Measurements from ENCODE around the gene POSTN.
A peak's percentile ranks its signal among the peaks of the same experiment; 100 is the strongest.
"Not testable (repeated sequence)": the region's sequence is repeated elsewhere in the genome, so short reads cannot be mapped to it uniquely, and the experiment has no call there.

POSTN gene

GRCh38 chr13:37597477-37598025 is 1.0 kb downstream of the POSTN start:
- peak; percentile 5 for DNase-seq (ENCODE audit: low spot score)

- no peak for DNase-seq (ENCODE audit: low spot score)
These were observed 1.8 kb downstream of the POSTN start for GRCh38 chr13:37596805-37597204.

- DNase-seq (ENCODE audit: low spot score), result peak; percentile 28
These were observed 3.4 kb downstream of the POSTN start for GRCh38 chr13:37595162-37595561.

DNA sequence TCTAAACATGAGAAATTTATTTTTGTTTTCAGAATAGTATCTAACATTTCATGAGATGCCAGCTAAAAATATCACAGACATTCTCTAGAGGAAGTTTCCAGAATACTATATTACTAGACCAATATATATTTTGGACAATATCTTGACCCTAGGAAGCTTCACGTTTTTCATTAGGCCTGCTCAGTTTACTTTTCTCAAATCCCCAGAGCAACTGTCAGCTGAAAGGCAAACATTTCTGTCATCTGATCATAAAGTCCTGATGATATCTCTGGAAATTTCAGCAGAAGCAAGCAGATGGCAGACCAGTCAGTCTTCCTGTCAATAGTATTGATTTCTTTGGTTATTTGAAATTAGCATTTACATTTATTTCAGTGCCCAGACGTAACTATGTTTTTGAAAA is 4.0 kb downstream of the POSTN start:
- no peak for DNase-seq (ENCODE audit: low spot score)

DNA sequence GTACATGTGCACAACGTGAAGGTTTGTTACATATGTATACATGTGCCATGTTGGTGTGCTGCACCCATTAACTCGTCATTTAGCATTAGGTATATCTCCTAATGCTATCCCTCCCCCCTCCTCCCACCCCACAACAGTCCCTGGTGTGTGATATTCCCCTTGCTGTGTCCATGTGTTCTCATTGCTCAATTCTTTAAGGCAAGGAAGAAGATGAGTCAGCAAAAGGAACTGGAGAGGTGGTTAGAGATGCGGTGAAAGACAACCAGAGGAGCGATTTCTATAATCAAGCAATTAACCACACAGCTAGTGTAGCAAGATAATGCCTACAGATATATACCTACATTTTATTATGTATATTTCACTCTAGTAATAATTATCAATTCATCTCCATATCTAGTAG is 9.2 kb downstream of the POSTN start:
- DNase-seq (ENCODE audit: low spot score), result not testable (repeated sequence)

DNA sequence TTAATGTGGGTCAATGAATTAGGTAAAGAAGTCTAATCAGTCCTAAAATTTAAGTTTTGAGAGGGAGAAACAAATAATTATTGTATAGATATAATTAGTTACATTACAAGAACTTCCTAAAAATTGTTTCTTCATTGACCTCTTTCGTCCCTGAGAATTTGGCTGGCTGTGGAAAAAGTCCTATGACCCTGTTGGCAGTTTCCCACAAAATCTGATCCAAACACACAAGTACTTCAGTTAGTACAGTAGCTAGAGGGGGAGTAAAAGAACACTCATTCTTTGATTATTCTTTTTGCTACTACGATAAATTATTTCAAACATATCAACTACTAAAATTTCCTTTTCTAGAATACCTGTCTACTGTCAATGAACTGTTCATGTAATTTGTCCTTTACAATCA is 11.3 kb downstream of the POSTN start:
- no peak for DNase-seq (ENCODE audit: low spot score)

GRCh38 chr13:37586164-37586563 is 12.4 kb downstream of the POSTN start:
- no peak for DNase-seq (ENCODE audit: low spot score)

DNA sequence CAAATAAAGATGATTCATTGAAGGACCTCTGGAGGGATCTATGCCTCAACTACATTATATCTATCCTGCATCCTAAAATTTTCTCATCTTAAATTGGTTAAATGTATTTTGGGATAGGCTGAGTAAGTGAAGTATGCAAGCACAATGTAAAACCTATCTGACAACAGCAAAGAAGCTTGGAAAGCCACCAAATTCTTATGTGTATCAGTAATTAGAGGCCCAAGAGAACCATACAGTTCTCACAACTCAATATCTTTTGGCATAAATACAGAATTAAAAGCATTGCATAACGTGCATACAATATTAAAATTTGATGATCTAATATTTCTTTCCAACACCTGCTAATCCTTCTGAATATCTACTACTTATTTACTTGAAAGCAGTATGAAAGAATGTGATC is 13.0 kb downstream of the POSTN start:
- no peak for DNase-seq (ENCODE audit: low spot score)

GRCh38 chr13:37576601-37577000 is 22.0 kb downstream of the POSTN start:
- peak; percentile 4 for DNase-seq (ENCODE audit: low spot score)

DNA sequence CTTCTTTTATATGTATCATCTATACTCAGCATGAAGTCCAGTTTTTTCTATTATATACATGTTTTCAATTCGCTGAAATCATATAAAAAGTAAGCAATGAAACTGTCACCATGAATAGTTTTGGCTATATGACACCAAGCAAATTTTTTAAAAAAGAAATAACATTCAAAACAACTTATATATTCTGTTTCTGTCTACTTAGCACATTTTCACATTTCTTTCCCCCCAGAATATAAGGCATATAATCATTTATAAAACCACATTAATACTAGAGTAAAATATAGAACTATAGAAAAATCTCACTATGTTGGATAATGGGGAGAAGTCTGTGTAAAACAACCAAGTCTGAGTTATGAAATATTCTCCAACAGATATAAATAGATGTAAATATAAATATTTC is 33.1 kb downstream of the POSTN start:
- no peak for DNase-seq (ENCODE audit: low spot score)

- peak; percentile 12 for DNase-seq (ENCODE audit: low spot score)
These were observed 37.5 kb downstream of the POSTN start for GRCh38 chr13:37561031-37561430.

DNA sequence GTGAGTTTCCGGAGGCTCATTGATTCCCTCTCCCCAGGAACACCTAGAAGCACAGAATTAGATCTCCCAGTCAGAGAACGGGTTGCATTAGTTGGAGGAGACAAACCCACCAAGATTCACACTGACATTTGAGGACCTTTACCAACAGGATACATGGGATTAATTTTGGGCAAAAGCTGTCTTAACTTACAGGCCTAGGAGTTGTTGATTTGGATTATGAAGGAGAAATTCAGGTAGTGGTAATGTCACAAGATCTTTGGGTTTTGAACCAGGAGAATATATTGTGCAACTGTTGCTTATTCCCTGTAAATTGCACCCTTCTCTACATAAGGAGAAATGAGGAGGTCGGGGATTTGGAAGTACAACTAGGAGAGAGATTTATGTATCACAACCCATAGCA is 38.0 kb downstream of the POSTN start:
- no peak for DNase-seq (ENCODE audit: low spot score)

DNA sequence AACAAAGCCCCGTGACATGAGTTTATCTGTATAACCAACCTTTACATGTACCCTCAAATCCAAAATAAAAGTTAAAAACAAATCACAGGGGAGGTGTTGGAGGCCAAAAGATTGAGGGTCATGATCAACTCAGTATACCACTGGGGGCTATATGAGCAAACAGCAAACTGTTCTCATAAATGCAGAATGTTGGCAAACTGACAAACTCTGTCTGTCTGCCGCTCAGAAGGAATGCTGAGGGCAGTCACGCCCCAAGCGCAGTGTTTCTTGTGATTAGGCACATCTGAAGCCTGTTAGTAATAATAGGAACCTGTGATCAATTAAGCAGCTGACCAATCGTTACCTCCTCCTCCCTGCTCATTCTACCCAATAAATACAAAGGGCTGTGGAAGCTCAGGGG is 39.8 kb downstream of the POSTN start:
- DNase-seq (ENCODE audit: low spot score), result not testable (repeated sequence)

- no peak for DNase-seq (ENCODE audit: low spot score)
These were observed 52.5 kb downstream of the POSTN start for GRCh38 chr13:37546087-37546486.

- DNase-seq (ENCODE audit: low spot score), result no peak
These were observed 53.6 kb downstream of the POSTN start for GRCh38 chr13:37544995-37545394.

DNA sequence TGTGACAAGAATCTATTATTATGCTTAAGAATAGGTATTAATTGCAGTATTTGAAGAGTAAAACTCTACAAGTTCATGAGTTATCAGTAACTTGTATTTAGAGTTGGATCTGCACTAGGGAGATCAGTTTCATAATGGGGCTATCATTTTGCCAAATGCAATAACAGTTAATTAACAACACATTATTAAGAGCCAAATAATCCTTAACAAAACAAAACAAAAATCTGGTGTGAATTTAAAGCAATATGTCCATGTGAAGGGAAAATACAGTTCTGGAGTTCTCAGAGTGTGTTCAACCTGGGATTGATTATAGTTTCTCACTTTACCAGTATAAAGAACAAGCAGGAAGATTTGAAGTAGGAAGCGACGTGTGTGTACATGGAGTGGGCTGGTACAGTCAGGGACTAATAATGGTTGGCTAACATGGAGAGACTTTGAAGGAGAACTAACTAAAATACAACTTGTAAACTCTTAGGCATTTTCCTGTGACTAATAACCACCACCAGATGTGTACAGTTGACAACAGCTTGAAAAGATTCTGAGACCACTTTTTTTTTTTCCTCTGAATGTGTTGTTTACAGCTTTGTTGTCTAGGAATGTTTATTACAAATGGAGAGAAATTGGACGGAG is 58.5 kb downstream of the POSTN start:
- DNase-seq (ENCODE audit: low spot score), result peak; percentile 16

DNA sequence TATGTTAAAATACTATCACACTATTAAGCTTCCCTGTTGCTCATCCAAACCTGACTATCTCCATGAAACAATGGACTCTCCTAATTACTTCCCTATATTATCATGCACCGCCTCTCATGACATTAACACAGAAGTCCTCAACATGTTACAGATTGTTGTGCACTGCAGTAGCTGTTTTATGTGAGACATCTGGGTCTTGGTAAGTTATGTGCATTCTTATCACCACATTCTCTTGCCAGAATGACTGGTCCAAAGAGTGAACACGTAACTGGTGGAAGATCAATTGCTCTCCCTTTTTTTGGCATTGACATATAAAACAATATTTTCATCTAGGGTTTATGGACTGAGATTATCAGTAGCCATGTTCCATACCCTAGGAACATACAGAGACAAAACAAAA is 59.4 kb downstream of the POSTN start:
- no peak for DNase-seq (ENCODE audit: low spot score)

GRCh38 chr13:37535501-37535900 is 63.1 kb downstream of the POSTN start:
- no peak for DNase-seq (ENCODE audit: low spot score)

DNA sequence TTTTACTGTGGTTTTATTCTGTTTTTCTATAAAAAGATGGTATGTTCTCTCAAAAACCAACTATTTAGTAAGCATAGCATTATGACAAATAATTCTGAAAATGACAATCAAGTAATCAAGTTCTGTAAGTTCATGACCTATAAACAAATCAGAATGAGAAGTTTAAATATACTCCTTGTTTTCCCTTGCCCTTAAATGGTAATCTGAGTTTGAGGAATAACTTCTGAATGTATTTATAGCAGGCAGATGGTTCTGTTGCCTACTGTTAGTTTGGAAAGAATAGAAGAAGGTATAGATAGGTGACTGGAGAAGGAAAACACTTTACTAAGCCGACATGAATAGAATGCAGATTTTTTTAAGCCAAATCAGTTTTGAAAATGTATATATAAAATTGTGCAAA is 63.9 kb downstream of the POSTN start:
- no peak for DNase-seq (ENCODE audit: low spot score)

DNA sequence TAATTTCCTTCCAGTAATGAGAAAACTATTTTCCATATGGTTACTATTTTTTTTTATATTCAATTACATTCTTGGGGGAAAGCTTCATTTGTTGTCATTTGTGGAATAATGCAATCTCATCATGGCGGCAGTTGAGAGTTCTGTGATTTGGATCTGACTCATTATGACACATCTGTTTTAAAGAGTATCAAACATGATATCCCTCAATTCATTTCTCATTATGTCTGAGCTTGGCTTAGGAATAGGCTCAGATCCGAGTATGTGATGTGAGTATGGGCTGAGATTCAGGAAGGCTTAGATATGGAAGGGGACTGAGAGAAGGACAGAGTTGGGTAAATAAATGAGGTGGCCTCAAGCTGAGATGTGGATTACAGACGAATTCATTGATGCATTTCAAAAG is 64.4 kb downstream of the POSTN start:
- peak; percentile 54 for DNase-seq (ENCODE audit: low spot score)

GRCh38 chr13:37531049-37531448 is 67.5 kb downstream of the POSTN start:
- DNase-seq (ENCODE audit: low spot score), result no peak

DNA sequence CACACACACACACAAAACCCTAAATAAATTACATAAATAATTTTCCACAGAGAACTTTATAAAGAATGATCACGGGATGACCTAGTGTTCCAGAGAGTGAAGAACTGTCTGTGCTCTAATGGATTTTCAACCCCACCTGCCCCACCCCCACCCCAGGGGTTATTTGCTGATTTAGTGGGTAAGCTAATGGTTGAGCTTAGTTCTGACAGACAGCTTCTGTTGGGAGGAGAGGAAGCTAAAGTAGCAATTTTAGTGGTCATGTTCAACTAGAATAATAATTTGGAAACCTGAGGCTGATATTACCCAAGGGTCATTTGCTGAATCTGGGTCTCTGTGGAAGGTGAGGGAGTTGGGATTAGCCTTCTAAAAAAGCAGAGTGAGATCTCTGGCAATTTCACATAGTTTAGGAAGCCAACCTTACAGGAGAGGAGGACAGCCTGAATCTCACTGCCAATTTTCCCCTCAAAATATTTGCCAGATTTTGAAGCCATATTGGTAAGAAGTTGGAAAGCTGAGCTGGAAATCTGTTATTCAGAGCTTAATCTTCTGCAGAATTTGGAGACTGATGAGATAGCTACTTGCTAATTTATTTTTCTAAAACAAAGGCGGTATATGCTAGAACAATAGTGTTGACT is 68.7 kb downstream of the POSTN start:
- DNase-seq (ENCODE audit: low spot score), result no peak

- DNase-seq (ENCODE audit: low spot score), result peak; percentile 68
These were observed 71.7 kb downstream of the POSTN start for GRCh38 chr13:37526710-37527473.

All from GM03348 (cell line).